ENCODE data around the gene CPXM2.

Gene CPXM2

GRCh38 chr10:123868038-123869019 lies 23.3 kb downstream of the CPXM2 start:
- no peak for DNase-seq

- no peak for DNase-seq
Observed at GRCh38 chr10:123865880-123866279, 25.7 kb downstream of the CPXM2 start.

- DNase-seq = no peak
Observed at GRCh38 chr10:123865350-123865749, 26.3 kb downstream of the CPXM2 start.

- no peak for DNase-seq
Observed at GRCh38 chr10:123864923-123865322, 26.7 kb downstream of the CPXM2 start.

GRCh38 chr10:123863721-123864482 lies 27.7 kb downstream of the CPXM2 start:
- DNase-seq = no peak

GRCh38 chr10:123863183-123863575 lies 28.4 kb downstream of the CPXM2 start:
- no peak for DNase-seq

- no peak for DNase-seq
Observed at GRCh38 chr10:123862421-123863182, 29.0 kb downstream of the CPXM2 start.

GRCh38 chr10:123860856-123861255 lies 30.8 kb downstream of the CPXM2 start:
- no peak for DNase-seq

GRCh38 chr10:123860209-123860608 lies 31.4 kb downstream of the CPXM2 start:
- DNase-seq = no peak

- no peak for DNase-seq
Observed at GRCh38 chr10:123859653-123860050, 32.0 kb downstream of the CPXM2 start.

- DNase-seq = no peak
Observed at GRCh38 chr10:123858907-123859652, 32.5 kb downstream of the CPXM2 start.

- DNase-seq = no peak
Observed at GRCh38 chr10:123858077-123858681, 33.4 kb downstream of the CPXM2 start.

GRCh38 chr10:123857616-123858015 lies 34.0 kb downstream of the CPXM2 start:
- DNase-seq = no peak

GRCh38 chr10:123855008-123855684 lies 36.5 kb downstream of the CPXM2 start:
- no peak for DNase-seq

GRCh38 chr10:123854498-123854897 lies 37.1 kb downstream of the CPXM2 start:
- DNase-seq = no peak

GRCh38 chr10:123854003-123854402 lies 37.6 kb downstream of the CPXM2 start:
- no peak for DNase-seq

- DNase-seq = no peak
Observed at GRCh38 chr10:123852411-123852951, 39.1 kb downstream of the CPXM2 start.

- no peak for DNase-seq
Observed at GRCh38 chr10:123848564-123849457, 42.8 kb downstream of the CPXM2 start.

- no peak for DNase-seq
Observed at GRCh38 chr10:123847686-123848432, 43.7 kb downstream of the CPXM2 start.
